HG02970 (cell line): ENCODE measurements around the gene TMPRSS3.
A peak's percentile ranks its signal among the peaks of the same experiment; 100 is the strongest.
"Not testable (repeated sequence)": the region's sequence is repeated elsewhere in the genome, so short reads cannot be mapped to it uniquely, and the experiment has no call there.

Experiments
- ATAC-seq: cut with Tn5 transposase; IDR thresholded peaks from one replicate; pipeline ENCODE4 v1.9.1; 2021; ENCODE audit warnings: mild to moderate bottlenecking, moderate library complexity, moderate number of reproducible peaks; ENCODE audit not compliant: unreplicated experiment, low FRiP score

TMPRSS3 gene

GRCh38 chr21:42411197-42411869, 15.5 kb upstream of the TMPRSS3 start:
- no peak for ATAC-seq

GRCh38 chr21:42409366-42409765, 13.5 kb upstream of the TMPRSS3 start:
- no peak for ATAC-seq

GRCh38 chr21:42408718-42409117, 12.9 kb upstream of the TMPRSS3 start:
- ATAC-seq: not testable (repeated sequence)

- no peak for ATAC-seq
Observed at GRCh38 chr21:42407476-42407875, 11.6 kb upstream of the TMPRSS3 start.

- no peak for ATAC-seq
Observed at GRCh38 chr21:42406866-42407265, 11.0 kb upstream of the TMPRSS3 start.

GRCh38 chr21:42406201-42406621, 10.4 kb upstream of the TMPRSS3 start:
- no peak for ATAC-seq

- ATAC-seq: no peak
Observed at GRCh38 chr21:42405064-42406013, 9.5 kb upstream of the TMPRSS3 start.

GRCh38 chr21:42404539-42404938, 8.7 kb upstream of the TMPRSS3 start:
- ATAC-seq: no peak

- no peak for ATAC-seq
Observed at GRCh38 chr21:42403611-42404231, 7.9 kb upstream of the TMPRSS3 start, which contains the start of gene UBASH3A. TSS of gene UBASH3A (plus strand) at chr21:42403902. CDS start at chr21:42403946, 44 bp downstream.

GRCh38 chr21:42401820-42402251, 6.0 kb upstream of the TMPRSS3 start:
- no peak for ATAC-seq

GRCh38 chr21:42401154-42401553, 5.3 kb upstream of the TMPRSS3 start:
- no peak for ATAC-seq

- no peak for ATAC-seq
Observed at GRCh38 chr21:42400525-42400924, 4.7 kb upstream of the TMPRSS3 start.

GRCh38 chr21:42398436-42399028, 2.7 kb upstream of the TMPRSS3 start:
- ATAC-seq: no peak

- no peak for ATAC-seq
Observed at GRCh38 chr21:42397746-42398394, 2.0 kb upstream of the TMPRSS3 start.

- ATAC-seq: no peak
Observed at GRCh38 chr21:42396799-42397745, 1.2 kb upstream of the TMPRSS3 start.

GRCh38 chr21:42395302-42395701, 550 bp downstream of the TMPRSS3 start:
- no peak for ATAC-seq

- ATAC-seq: no peak
Observed at GRCh38 chr21:42393443-42393950, 2.4 kb downstream of the TMPRSS3 start.

GRCh38 chr21:42392731-42393442, 3.0 kb downstream of the TMPRSS3 start:
- ATAC-seq: peak; percentile 49
